NB4 (cell line): ENCODE results near the gene USP11.

Source experiments
- CTCF ChIP-seq: IDR thresholded peaks from one replicate; pipeline ENCODE4 v1.5.1; 2012; ENCODE audit warnings: low read depth, low read length
- POLR2A ChIP-seq: IDR thresholded peaks from 2 replicates; pipeline ENCODE4 v1.6.1; 2011; ENCODE audit warnings: mild to moderate bottlenecking; ENCODE audit not compliant: insufficient read length; ENCODE audit errors: extremely low read depth

GRCh38 chrX:47186096-47186740 is 46.6 kb upstream of the USP11 start:
- no peak for TF ChIP-seq CTCF
- TF ChIP-seq POLR2A, result no peak
